Measurements from ENCODE around the gene HHLA2.

Gene HHLA2

DNA sequence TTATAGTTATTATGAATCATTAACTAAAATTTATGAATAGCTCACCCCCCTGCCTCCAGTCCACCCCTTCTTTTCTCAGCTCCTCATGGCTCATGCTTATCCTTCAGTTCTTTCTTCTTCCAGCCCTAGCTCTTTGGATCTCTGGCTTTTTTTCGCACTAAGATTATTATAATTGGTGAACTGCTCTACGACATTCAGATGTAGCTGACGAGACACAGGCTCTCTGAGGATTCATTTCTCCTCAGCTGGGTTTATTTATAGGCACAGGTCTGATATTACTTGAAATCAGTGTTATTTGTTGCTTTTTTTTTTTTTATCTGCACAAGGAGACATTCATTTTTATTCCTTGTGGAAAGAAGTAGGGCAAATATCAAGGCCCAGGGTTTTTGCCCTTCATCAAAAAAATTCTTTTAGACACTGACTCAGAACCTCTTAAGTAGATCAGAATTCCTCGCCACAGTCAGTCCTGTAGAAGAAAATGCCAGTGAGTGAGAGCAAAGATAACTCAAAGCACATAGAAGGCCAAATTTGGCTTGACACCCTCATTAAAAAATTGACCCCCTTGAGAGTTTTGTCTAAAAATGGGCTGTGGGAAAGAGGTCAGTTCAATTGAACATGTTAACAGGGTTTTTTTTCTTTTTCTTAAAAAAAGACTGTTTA is 107.5 kb downstream of the HHLA2 start:
- Histone ChIP-seq H3K27ac (ENCODE audit: insufficient read depth, low read depth, low read length, poor library complexity, severe bottlenecking) (no peak overlapping the region), H3K27me3 (ENCODE audit: control insufficient read depth, insufficient read depth, low read length, poor library complexity, severe bottlenecking) (no peaks in the 10 kb centered on the region)
- 99 to 100% methylated on average over 4 of the region's 4 CpGs for WGBS, 2 experiments

DNA sequence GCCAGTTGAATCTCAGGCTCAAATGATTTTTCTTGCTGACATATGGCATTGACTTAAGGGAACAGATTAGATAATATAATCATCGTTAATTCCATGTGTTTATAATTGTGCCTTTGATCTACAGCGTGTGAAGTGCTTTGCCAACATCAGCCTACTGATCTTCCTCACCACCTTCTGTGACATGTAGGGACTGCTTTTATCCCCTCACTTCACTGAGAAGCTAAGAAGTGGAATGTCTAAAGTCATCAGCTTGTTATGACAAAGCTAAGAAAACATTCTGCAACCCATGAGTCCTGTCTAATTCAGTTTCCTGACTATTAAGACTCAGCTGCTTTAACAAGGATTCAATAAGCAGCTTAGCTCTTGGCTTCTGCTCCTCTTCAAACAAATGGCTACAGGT is 108.0 kb downstream of the HHLA2 start:
- Histone ChIP-seq H3K36me3 (ENCODE audit: control insufficient read depth, insufficient read depth, low read length) (no peaks in the 10 kb centered on the region), H3K4me1 (ENCODE audit: control insufficient read depth, insufficient read depth, low read length) (no peaks in the 10 kb centered on the region), H3K4me3 (ENCODE audit: insufficient read depth, low read depth, low read length) (no peak overlapping the region), H3K9me3 (ENCODE audit: control insufficient read depth, low read length) (no peaks in the 10 kb centered on the region), H3K27ac (ENCODE audit: insufficient read depth, low read depth, low read length, poor library complexity, severe bottlenecking) (no peak overlapping the region), H3K27me3 (ENCODE audit: control insufficient read depth, insufficient read depth, low read length, poor library complexity, severe bottlenecking) (no peaks in the 10 kb centered on the region)
- 80 to 93% methylated on average over 1 to 2 of the region's 2 CpGs for WGBS, 2 experiments

More for the DNA sequence above, 107.5 kb downstream of the HHLA2 start:
- no peaks in the 10 kb centered on the region for H3K36me3 ChIP-seq (ENCODE audit: control insufficient read depth, insufficient read depth, low read length)
- H3K9me3 ChIP-seq (ENCODE audit: control insufficient read depth, low read length): no peaks in the 10 kb centered on the region
- H3K4me1 ChIP-seq (ENCODE audit: control insufficient read depth, insufficient read depth, low read length): no peaks in the 10 kb centered on the region
- H3K4me3 ChIP-seq (ENCODE audit: insufficient read depth, low read depth, low read length): no peak overlapping the region

DNA sequence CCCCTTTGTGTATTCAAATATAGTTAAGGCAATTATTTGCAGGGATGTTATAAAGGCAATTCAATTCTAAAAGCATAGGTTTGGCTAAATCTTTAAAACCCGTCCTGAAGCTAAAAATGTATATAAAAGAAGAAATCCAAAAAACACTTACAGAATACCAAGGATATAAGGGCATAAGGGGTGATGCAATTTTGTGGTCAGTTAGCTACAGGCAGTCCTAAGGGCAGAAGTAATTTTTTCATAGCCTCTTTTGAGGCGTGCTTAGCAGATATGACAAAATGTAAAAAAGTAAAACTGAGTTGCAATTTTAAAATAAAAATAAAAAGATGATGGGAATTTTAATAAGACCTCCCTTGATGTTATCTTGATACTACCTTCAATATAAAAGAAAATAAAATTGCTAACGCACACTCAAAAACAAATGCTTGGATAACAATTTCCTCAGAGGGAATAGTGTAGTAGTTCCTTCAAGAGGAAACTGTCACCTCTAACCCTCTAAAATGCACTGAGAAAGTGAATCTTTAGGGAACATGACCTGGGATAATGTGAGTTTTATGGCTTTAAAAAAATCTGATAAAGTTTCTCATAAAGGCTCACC is 109.8 kb downstream of the HHLA2 start:
- no peak overlapping the region for H3K4me3 ChIP-seq (ENCODE audit: insufficient read depth, low read depth, low read length)
- H3K36me3 ChIP-seq (ENCODE audit: control insufficient read depth, insufficient read depth, low read length): no peaks in the 10 kb centered on the region
- H3K4me1 ChIP-seq (ENCODE audit: control insufficient read depth, insufficient read depth, low read length): no peaks in the 10 kb centered on the region
- no peak overlapping the region for H3K27ac ChIP-seq (ENCODE audit: insufficient read depth, low read depth, low read length, poor library complexity, severe bottlenecking)
- no peaks in the 10 kb centered on the region for H3K9me3 ChIP-seq (ENCODE audit: control insufficient read depth, low read length)
- no peaks in the 10 kb centered on the region for H3K27me3 ChIP-seq (ENCODE audit: control insufficient read depth, insufficient read depth, low read length, poor library complexity, severe bottlenecking)
- WGBS, 2 experiments: 88 to 100% methylated on average over 1 to 2 of the region's 3 CpGs

DNA sequence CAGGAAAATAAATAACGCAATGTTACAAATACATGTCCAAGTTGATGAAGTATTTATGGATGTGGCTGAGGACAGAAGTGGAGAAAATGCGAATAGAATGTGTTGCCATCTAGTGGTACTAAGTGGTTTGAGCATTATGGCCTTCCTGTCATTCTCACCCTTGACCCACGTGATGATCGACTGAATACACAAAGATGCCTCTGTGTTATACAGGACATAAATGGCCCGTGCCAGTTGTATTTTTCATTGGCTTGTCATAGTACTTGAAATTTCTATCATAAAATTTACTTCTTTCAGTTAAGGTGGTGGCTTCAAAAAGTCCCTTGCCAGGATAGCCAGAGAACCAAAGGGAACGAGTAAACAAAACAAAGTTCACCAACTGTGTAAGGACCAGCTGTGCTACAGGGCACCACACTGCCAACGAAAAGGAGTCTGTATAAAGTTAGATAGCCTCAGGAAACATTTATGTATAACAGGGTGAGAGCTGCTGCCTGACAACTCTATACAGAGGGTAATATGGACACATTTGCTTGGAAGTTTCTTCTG is 110.4 kb downstream of the HHLA2 start:
- Histone ChIP-seq H3K27me3 (ENCODE audit: control insufficient read depth, insufficient read depth, low read length, poor library complexity, severe bottlenecking) (no peaks in the 10 kb centered on the region), H3K4me3 (ENCODE audit: insufficient read depth, low read depth, low read length) (no peak overlapping the region), H3K27ac (ENCODE audit: insufficient read depth, low read depth, low read length, poor library complexity, severe bottlenecking) (no peak overlapping the region), H3K4me1 (ENCODE audit: control insufficient read depth, insufficient read depth, low read length) (no peaks in the 10 kb centered on the region), H3K9me3 (ENCODE audit: control insufficient read depth, low read length) (no peaks in the 10 kb centered on the region), H3K36me3 (ENCODE audit: control insufficient read depth, insufficient read depth, low read length) (no peaks in the 10 kb centered on the region)
- 69 to 75% methylated on average over 7 of the region's 7 CpGs for WGBS, 2 experiments

DNA sequence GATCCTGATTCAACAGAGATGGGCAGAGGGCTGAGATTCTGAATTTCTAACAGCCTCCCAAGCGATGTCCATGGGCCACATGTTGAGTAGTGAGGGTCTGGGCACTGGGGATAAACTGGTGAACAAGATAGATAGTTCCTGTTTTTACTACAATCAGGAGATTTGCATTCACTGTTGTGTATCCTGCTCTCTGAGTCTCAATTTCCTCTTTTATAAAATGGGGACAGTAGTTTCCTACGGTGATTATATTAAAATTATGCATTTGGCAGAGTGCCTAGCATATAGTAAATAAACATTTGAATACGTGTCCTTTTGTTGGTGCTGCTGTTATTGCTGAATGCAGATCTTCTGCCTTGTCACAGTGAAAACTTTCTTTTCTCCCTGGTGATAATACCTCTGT is 111.5 kb downstream of the HHLA2 start:
- Histone ChIP-seq H3K27me3 (ENCODE audit: control insufficient read depth, insufficient read depth, low read length, poor library complexity, severe bottlenecking) (no peaks in the 10 kb centered on the region), H3K36me3 (ENCODE audit: control insufficient read depth, insufficient read depth, low read length) (no peaks in the 10 kb centered on the region), H3K9me3 (ENCODE audit: control insufficient read depth, low read length) (no peaks in the 10 kb centered on the region), H3K27ac (ENCODE audit: insufficient read depth, low read depth, low read length, poor library complexity, severe bottlenecking) (no peak overlapping the region), H3K4me1 (ENCODE audit: control insufficient read depth, insufficient read depth, low read length) (no peaks in the 10 kb centered on the region), H3K4me3 (ENCODE audit: insufficient read depth, low read depth, low read length) (no peak overlapping the region)
- 88 to 95% methylated on average over 3 of the region's 3 CpGs for WGBS, 2 experiments

DNA sequence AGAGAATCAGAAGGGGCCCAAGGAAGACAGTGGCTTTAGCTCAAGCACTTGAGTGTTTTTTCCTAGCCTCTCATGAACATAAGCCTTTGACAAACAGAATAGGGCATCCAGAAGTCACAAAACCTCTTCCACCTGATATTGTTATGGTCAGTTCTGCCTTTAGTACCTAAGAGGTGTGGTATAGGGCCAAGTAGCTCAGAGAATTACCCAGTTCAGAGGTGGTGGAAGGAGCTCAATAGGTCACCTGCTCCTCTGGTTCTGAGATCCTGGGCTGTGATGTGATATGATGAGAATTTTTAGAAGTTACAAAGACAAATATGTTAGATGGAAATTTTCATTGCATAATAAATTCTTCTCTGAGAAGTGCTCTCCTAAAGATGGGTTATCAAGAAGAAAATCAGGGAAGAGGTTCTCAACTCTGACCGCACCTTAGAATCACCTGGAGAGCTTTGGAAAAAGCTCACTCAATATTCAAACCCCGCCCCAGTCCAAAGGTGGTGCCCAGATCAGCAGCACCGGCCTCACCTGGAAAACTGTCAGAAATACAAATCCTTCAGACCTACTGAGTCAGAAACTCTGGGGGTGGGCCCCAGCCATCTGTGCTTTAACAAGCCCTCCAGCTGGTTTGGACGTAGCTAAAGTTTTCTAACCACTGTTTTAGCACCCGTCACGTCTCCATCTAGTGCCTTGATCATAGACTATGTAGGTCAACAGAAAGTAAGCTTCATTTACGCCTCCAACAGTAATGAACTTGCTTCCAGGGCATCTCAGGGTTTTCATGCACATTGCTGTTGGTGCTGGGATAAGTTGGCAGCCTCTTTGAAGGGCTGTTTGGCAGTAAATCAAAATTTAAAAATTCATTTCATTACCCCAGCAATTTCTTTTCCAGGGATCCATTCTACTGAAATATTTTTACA is 112.8 kb downstream of the HHLA2 start:
- Histone ChIP-seq H3K4me3 (ENCODE audit: insufficient read depth, low read depth, low read length) (no peak overlapping the region), H3K27ac (ENCODE audit: insufficient read depth, low read depth, low read length, poor library complexity, severe bottlenecking) (no peak overlapping the region), H3K36me3 (ENCODE audit: control insufficient read depth, insufficient read depth, low read length) (no peaks in the 10 kb centered on the region), H3K4me1 (ENCODE audit: control insufficient read depth, insufficient read depth, low read length) (no peaks in the 10 kb centered on the region), H3K9me3 (ENCODE audit: control insufficient read depth, low read length) (no peaks in the 10 kb centered on the region), H3K27me3 (ENCODE audit: control insufficient read depth, insufficient read depth, low read length, poor library complexity, severe bottlenecking) (no peaks in the 10 kb centered on the region)
- 93 to 94% methylated on average over 7 of the region's 7 CpGs for WGBS, 2 experiments

DNA sequence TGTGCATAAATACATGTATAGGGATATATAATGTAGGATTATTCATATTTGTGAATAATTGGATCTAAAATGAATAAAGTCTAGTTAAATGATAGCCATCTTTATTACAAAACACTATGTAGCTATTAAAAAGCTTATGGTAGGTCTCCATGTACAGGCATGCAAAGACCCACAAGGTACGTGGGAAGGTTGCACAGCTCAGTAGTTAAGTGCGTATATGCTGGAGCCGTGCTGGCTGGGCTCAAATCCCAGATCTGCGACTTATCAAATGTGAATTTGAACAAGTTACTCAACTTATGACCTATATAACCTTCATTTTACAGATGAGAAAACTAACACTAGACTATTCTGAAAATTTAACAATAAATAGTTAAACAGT is 113.4 kb downstream of the HHLA2 start:
- WGBS, 2 experiments: 97 to 98% methylated on average over 4 of the region's 4 CpGs
- H3K27me3 ChIP-seq (ENCODE audit: control insufficient read depth, insufficient read depth, low read length, poor library complexity, severe bottlenecking): no peaks in the 10 kb centered on the region

DNA sequence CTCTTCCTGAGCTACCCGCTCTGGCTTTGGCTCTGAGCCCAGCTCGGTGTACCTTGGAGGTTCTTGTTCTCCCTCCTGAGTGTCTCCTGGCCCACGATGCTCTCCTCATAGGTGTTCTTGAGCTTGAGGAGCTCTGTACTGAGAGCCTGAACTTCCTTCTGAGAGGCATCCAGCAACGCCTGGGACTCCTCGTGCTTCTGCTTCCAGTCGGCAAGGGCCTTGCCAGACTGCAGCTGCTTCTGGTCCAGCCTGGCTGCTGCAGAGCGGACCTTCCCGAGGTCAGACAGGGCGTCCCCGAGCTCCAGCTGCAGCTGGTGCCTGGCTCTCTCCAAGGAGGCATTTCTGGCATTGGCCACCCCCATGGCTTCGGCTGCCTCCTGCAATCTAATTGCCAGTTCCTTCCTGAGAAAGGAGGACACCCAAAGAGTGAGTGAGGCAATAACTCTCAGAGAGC is 114.2 kb downstream of the HHLA2 start:
- Histone ChIP-seq H3K27ac (ENCODE audit: insufficient read depth, low read depth, low read length, poor library complexity, severe bottlenecking) (no peak overlapping the region), H3K36me3 (ENCODE audit: control insufficient read depth, insufficient read depth, low read length) (no peaks in the 10 kb centered on the region), H3K9me3 (ENCODE audit: control insufficient read depth, low read length) (no peaks in the 10 kb centered on the region), H3K27me3 (ENCODE audit: control insufficient read depth, insufficient read depth, low read length, poor library complexity, severe bottlenecking) (no peaks in the 10 kb centered on the region), H3K4me3 (ENCODE audit: insufficient read depth, low read depth, low read length) (no peak overlapping the region), H3K4me1 (ENCODE audit: control insufficient read depth, insufficient read depth, low read length) (no peaks in the 10 kb centered on the region)
- WGBS, 2 experiments: 93 to 96% methylated on average over 11 of the region's 11 CpGs

More for the DNA sequence above, 113.4 kb downstream of the HHLA2 start:
- Histone ChIP-seq H3K27ac (ENCODE audit: insufficient read depth, low read depth, low read length, poor library complexity, severe bottlenecking) (no peak overlapping the region), H3K9me3 (ENCODE audit: control insufficient read depth, low read length) (no peaks in the 10 kb centered on the region), H3K36me3 (ENCODE audit: control insufficient read depth, insufficient read depth, low read length) (no peaks in the 10 kb centered on the region), H3K4me3 (ENCODE audit: insufficient read depth, low read depth, low read length) (no peak overlapping the region), H3K4me1 (ENCODE audit: control insufficient read depth, insufficient read depth, low read length) (no peaks in the 10 kb centered on the region)

DNA sequence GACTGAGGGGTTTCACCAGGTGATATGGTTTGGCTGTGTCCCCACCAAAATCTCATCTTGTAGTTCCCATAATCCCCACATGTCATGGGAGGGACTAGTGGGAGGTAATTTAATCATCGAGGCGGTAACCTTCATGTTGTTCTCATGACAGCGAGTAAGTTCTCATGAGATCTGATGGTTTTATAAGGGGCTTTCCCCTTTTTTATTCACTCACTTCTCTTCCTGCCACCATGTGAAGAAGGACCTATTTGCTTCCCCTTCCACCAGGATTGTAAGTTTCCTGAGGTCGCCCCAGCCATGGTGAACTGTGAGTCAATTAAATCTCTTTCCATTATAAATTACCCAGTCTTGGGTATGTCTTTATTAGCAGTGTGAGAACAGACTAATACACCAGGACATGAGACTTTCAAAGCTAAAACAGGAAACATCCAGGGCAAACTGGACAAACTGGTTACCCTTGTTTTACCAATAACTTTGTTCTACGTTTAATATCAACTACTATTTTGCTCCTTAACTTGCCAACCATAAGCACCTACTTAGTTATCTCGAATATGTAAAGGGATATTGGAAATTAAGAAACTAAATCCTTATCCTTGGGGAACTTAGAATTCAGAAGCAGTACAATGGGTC is 115.9 kb downstream of the HHLA2 start:
- Histone ChIP-seq H3K27ac (ENCODE audit: insufficient read depth, low read depth, low read length, poor library complexity, severe bottlenecking) (no peak overlapping the region), H3K4me3 (ENCODE audit: insufficient read depth, low read depth, low read length) (no peak overlapping the region), H3K4me1 (ENCODE audit: control insufficient read depth, insufficient read depth, low read length) (no peaks in the 10 kb centered on the region), H3K9me3 (ENCODE audit: control insufficient read depth, low read length) (no peaks in the 10 kb centered on the region), H3K36me3 (ENCODE audit: control insufficient read depth, insufficient read depth, low read length) (no peaks in the 10 kb centered on the region), H3K27me3 (ENCODE audit: control insufficient read depth, insufficient read depth, low read length, poor library complexity, severe bottlenecking) (no peaks in the 10 kb centered on the region)
- 88 to 93% methylated on average over 5 to 6 of the region's 6 CpGs for WGBS, 2 experiments

Measured in ectodermal cell (in vitro differentiated cells).